ENCODE data around the gene SEC14L1.

SEC14L1 gene

GRCh38 chr17:77264617-77265230, 124.0 kb downstream of the SEC14L1 start:
- Histone ChIP-seq H4K20me1 (ENCODE audit: insufficient read depth, low read length) (no peaks in the 10 kb centered on the region), H3K4me2 (ENCODE audit: insufficient read depth, low read length) (no peak overlapping the region), H3K4me3 (ENCODE audit: low read depth in 1 of 2, low read length in 2 of 2) (no peak overlapping the region), H3K27ac (ENCODE audit: low read length) (no peak overlapping the region), H3K9ac (ENCODE audit: low read depth, low read length) (no peak overlapping the region), H3K27me3 (ENCODE audit: insufficient read depth, low read length, poor library complexity) (no peaks in the 10 kb centered on the region), H3K4me1 (ENCODE audit: insufficient read depth, low read length) (no peaks in the 10 kb centered on the region), H3K9me3 (ENCODE audit: insufficient read depth, low read length, severe bottlenecking) (no peaks in the 10 kb centered on the region), H3K36me3 (ENCODE audit: insufficient read depth, low read length) (no peaks in the 10 kb centered on the region), H3K79me2 (ENCODE audit: insufficient read depth, low read length) (no peaks in the 10 kb centered on the region), H2AFZ (ENCODE audit: low read depth, low read length) (no peak overlapping the region)
- TF ChIP-seq, protein P1, sequence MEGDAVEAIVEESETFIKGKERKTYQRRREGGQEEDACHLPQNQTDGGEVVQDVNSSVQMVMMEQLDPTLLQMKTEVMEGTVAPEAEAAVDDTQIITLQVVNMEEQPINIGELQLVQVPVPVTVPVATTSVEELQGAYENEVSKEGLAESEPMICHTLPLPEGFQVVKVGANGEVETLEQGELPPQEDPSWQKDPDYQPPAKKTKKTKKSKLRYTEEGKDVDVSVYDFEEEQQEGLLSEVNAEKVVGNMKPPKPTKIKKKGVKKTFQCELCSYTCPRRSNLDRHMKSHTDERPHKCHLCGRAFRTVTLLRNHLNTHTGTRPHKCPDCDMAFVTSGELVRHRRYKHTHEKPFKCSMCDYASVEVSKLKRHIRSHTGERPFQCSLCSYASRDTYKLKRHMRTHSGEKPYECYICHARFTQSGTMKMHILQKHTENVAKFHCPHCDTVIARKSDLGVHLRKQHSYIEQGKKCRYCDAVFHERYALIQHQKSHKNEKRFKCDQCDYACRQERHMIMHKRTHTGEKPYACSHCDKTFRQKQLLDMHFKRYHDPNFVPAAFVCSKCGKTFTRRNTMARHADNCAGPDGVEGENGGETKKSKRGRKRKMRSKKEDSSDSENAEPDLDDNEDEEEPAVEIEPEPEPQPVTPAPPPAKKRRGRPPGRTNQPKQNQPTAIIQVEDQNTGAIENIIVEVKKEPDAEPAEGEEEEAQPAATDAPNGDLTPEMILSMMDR (IDR thresholded peaks at IDR 0.05; ENCODE audit: borderline replicate concordance, extremely low read depth, low read length, poor library complexity, severe bottlenecking) = no peak
- no peak for TF ChIP-seq EZH2 (IDR thresholded peaks at IDR 0.05; ENCODE audit: borderline replicate concordance, low read depth, low read length, severe bottlenecking)
- no peak for ATAC-seq (ENCODE audit: insufficient read depth, low read depth)
- DNase-seq = no peak

DNA sequence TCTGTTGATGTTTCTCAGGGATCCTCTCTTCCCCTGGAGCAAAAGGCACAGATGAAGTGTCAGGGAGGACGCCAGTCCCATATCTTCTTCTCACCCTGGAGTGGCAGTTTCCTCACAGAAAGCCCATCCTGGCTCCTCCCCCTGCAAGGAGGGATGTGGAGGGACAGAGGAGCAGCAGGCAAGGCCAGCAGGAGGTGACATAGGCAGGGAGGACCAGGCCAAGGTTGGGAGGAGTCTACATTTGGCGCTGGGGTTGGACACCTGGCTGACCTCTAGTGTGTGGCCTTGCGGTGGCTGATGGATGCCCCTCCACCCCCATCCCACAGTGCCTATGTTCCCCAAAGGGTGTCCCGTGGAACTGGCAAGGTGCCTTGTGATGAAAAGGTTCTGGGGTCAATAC, 125.4 kb downstream of the SEC14L1 start:
- TF ChIP-seq, protein P1 (IDR thresholded peaks at IDR 0.05; ENCODE audit: borderline replicate concordance, extremely low read depth, low read length, poor library complexity, severe bottlenecking) = no peak
- TF ChIP-seq EZH2 (IDR thresholded peaks at IDR 0.05; ENCODE audit: borderline replicate concordance, low read depth, low read length, severe bottlenecking) = no peak
- Histone ChIP-seq H3K4me2 (ENCODE audit: insufficient read depth, low read length) (no peak overlapping the region), H3K4me1 (ENCODE audit: insufficient read depth, low read length) (no peaks in the 10 kb centered on the region), H2AFZ (ENCODE audit: low read depth, low read length) (no peak overlapping the region), H3K9me3 (ENCODE audit: insufficient read depth, low read length, severe bottlenecking) (no peaks in the 10 kb centered on the region), H3K36me3 (ENCODE audit: insufficient read depth, low read length) (no peaks in the 10 kb centered on the region), H3K27me3 (ENCODE audit: insufficient read depth, low read length, poor library complexity) (no peaks in the 10 kb centered on the region), H3K27ac (ENCODE audit: low read length) (no peak overlapping the region), H3K4me3 (ENCODE audit: low read depth in 1 of 2, low read length in 2 of 2) (no peak overlapping the region), H4K20me1 (ENCODE audit: insufficient read depth, low read length) (no peaks in the 10 kb centered on the region), H3K9ac (ENCODE audit: low read depth, low read length) (no peak overlapping the region), H3K79me2 (ENCODE audit: insufficient read depth, low read length) (no peaks in the 10 kb centered on the region)
- ATAC-seq (ENCODE audit: insufficient read depth, low read depth) = no peak
- DNase-seq = no peak
